ENCODE results near the gene MYBBP1A. TPM values are rescaled to one million over a fixed set of nuclear protein-coding genes. Genes with fewer than 3 reads are reported as not detected.
A peak's percentile ranks its signal among the peaks of the same experiment; 100 is the strongest.

Gene MYBBP1A
- total and polyA plus RNA-seq, 12 donors = 18.7 to 30.3 (median 23.4) TPM

DNA sequence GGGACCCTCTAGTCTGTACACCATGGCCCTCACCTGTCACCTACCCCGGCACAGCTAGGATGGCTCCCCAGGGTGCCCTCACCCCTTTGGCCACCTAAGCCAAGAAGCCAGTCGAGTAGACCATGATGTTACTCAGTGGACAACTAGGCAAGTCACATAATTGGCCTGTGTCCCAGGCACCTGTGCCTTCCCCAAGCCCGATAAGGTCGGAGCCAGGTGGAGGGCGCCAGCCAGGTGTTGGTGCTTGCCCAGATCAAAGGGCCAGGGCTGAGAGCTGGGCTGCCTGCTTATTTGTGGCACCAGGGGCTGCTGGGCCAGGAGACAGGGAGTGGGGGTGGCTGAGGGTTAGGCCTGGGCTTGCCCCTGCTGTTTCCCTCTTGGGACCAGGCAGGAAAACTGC is 39.7 kb downstream of the MYBBP1A start:
- DNase-seq (no peak), ATAC-seq (no peak)
- no peak overlapping the region for H3K4me3 ChIP-seq
- H3K4me1 ChIP-seq = peaks cover 12 to 55% (median 40%) of the 10 kb centered on the region in 9 donors
- intact Hi-C loops (cut with DNase I) = no loop called here
- no peaks in the 10 kb centered on the region for H3K36me3 ChIP-seq
- WGBS, 2 donors = 94 to 95% methylated on average over 5 of the region's 5 CpGs
- no peak overlapping the region for H3K27ac ChIP-seq
- no peak for TF ChIP-seq CTCF (IDR thresholded peaks at IDR 0.05)
- H3K27me3 ChIP-seq = no peaks in the 10 kb centered on the region
- peaks cover 0 to 3% (median 0%) of the 10 kb centered on the region in 11 donors for H3K9me3 ChIP-seq

GRCh38 chr17:4514779-4515178 is 40.4 kb downstream of the MYBBP1A start:
- intact Hi-C loops (cut with DNase I) = no loop called here
- WGBS, 2 donors = 89 to 93% methylated on average over 11 of the region's 11 CpGs

DNA sequence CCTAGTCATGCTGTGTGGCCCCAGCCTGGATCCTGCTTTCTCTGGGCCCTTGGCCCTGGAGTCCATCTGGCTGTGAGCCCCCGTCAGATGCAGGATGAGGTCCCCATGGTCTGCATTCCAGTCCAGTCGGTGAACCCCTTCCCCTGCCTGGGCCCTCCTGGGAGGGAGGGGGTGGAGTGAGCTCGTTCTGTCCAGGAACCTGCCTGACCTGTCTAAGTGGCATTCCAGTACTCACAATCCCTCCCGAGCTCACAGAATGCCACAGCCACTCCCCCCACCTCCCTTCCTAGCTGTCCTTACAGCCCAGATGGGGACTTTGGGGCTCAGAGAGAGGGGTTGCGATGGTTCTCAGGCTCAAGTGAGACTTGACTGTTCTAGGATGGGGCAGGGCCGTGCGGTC is 41.0 kb downstream of the MYBBP1A start:
- 84 to 86% methylated on average over 7 of the region's 7 CpGs for WGBS, 2 donors
- TF ChIP-seq CTCF (IDR thresholded peaks at IDR 0.05) = no peak
- Histone ChIP-seq H3K4me1 (peaks cover 14 to 55% (median 41%) of the 10 kb centered on the region in 9 donors), H3K27me3 (no peaks in the 10 kb centered on the region), H3K4me3 (no peak overlapping the region), H3K36me3 (no peaks in the 10 kb centered on the region), H3K27ac (peak overlapping the region in 2 of 10 donors; percentile 4 to 34), H3K9me3 (peaks cover 0 to 3% (median 0%) of the 10 kb centered on the region in 11 donors)
- intact Hi-C loops (cut with DNase I) = no loop called here
- ATAC-seq = no peak
- no peak for DNase-seq

More at GRCh38 chr17:4514779-4515178, 40.4 kb downstream of the MYBBP1A start:
- H3K27ac ChIP-seq = no peak overlapping the region
- no peak for TF ChIP-seq CTCF (IDR thresholded peaks at IDR 0.05)
- no peak for DNase-seq
- no peaks in the 10 kb centered on the region for H3K36me3 ChIP-seq
- H3K9me3 ChIP-seq = peaks cover 0 to 3% (median 0%) of the 10 kb centered on the region in 11 donors
- H3K4me1 ChIP-seq = peaks cover 15 to 55% (median 40%) of the 10 kb centered on the region in 9 donors
- ATAC-seq = no peak
- no peak overlapping the region for H3K4me3 ChIP-seq
- H3K27me3 ChIP-seq = no peaks in the 10 kb centered on the region

GRCh38 chr17:4513113-4514032 is 41.8 kb downstream of the MYBBP1A start:
- peaks cover 15 to 55% (median 41%) of the 10 kb centered on the region in 9 donors for H3K4me1 ChIP-seq
- intact Hi-C loops (cut with DNase I) = no loop called here
- DNase-seq = no peak
- peaks cover 0 to 3% (median 0%) of the 10 kb centered on the region in 11 donors for H3K9me3 ChIP-seq
- WGBS, 2 donors = 84 to 85% methylated on average over 24 of the region's 24 CpGs
- H3K4me3 ChIP-seq = no peak overlapping the region
- H3K36me3 ChIP-seq = no peaks in the 10 kb centered on the region
- no peak overlapping the region for H3K27ac ChIP-seq
- no peak for ATAC-seq
- TF ChIP-seq CTCF (IDR thresholded peaks at IDR 0.05) = peak in 1 of 9 donors; percentile 13
- H3K27me3 ChIP-seq = no peaks in the 10 kb centered on the region

Measured in heart right ventricle (tissue), 16 donors.